ENCODE measurements around the gene NTN1. TPM values are rescaled to one million over a fixed set of nuclear protein-coding genes. Genes with fewer than 3 reads are reported as not detected.
A peak's percentile ranks its signal among the peaks of the same experiment; 100 is the strongest.

The NTN1 gene
- total RNA-seq, 2 donors from 2014 or later: 0.59 to 1.2 TPM

DNA sequence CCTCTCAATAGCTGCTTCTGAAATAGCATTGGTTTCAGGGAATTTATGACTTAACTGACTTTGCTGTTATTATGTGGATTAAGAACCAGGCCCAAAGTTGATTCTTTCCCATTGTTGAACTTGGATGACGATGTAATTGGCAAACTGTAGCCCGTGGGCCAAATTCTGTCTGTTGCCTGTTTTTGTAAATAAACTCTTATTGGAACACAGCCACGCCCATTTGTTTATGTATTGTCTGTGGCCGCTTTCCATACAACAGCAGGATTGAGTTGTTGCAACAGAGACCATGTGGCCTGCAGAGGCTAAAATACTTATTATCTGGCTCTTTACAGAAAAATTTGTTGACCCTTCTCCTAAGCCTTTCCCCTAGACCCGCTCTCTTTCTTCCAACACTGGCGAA lies 31.6 kb downstream of the NTN1 start:
- Mint-ChIP-seq H3K27ac (no peak overlapping the region), H3K36me3 (peaks cover 0 to 5% of the 10 kb centered on the region in 2 donors), H3K9me3 (peaks cover 0 to 4% of the 10 kb centered on the region in 2 donors)
- ATAC-seq (no peak), DNase-seq (ENCODE audit: low spot score in 2 of 2) (no peak)

DNA sequence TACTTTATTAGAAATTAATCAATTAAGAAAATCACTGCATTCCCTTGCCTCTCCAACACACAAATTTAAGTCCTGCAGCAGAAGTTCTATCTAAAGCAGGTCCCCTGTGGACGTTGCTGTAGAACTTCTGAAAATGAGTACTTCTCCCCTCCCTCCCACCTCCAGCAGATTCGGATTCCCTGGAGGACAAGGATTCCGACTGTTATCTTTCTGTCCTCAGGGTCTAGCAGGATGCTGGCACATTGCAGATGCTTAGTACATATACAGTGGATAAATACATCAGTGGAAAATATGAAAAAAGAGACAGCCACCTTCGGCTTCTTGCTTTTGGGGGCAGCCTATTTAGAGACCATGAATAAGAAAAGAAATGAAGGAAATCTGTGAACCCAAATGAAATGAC lies 32.1 kb downstream of the NTN1 start:
- Mint-ChIP-seq H3K36me3 (peaks cover 0 to 5% of the 10 kb centered on the region in 2 donors), H3K27ac (no peak overlapping the region), H3K9me3 (peaks cover 0 to 4% of the 10 kb centered on the region in 2 donors)
- ATAC-seq (no peak), DNase-seq (ENCODE audit: low spot score in 2 of 2) (no peak)

GRCh38 chr17:9054126-9054975 lies 33.0 kb downstream of the NTN1 start:
- H3K36me3 Mint-ChIP-seq: peaks cover 0 to 5% of the 10 kb centered on the region in 2 donors
- DNase-seq (ENCODE audit: low spot score in 2 of 2) (no peak), ATAC-seq (no peak)
- H3K9me3 Mint-ChIP-seq: peaks cover 0 to 4% of the 10 kb centered on the region in 2 donors
- H3K27ac Mint-ChIP-seq: no peak overlapping the region

DNA sequence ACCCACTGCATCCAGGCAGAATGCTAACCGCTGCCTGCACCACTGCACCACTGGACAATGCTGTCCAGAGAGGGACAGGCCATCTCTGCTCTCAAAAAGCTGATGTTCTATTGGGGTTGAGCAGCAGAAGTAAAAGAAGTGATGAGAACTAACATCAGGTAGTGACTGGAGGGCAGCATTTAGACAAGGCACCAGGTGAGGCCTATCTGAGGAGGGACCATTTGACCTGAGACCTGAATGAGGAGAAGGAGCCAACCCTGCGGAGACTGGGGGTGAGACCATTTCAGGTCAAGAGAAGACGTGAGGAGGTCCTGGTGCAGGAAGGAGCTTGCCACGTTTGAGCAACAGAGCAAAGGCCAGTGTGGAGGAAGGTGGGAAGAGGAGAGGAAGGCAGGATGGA lies 34.0 kb downstream of the NTN1 start:
- ATAC-seq (no peak), DNase-seq (ENCODE audit: low spot score in 2 of 2) (no peak)
- H3K9me3 Mint-ChIP-seq: peaks cover 0 to 4% of the 10 kb centered on the region in 2 donors
- peaks cover 0 to 5% of the 10 kb centered on the region in 2 donors for H3K36me3 Mint-ChIP-seq
- H3K27ac Mint-ChIP-seq: peak overlapping the region in 1 of 2 donors; percentile 52

- no peak for ATAC-seq
- no peak for DNase-seq (ENCODE audit: low spot score in 2 of 2)
- Mint-ChIP-seq H3K36me3 (peaks cover 0 to 5% of the 10 kb centered on the region in 2 donors), H3K9me3 (peaks cover 0 to 4% of the 10 kb centered on the region in 2 donors), H3K27ac (no peak overlapping the region)
Observed at GRCh38 chr17:9056566-9056965, 35.3 kb downstream of the NTN1 start.

GRCh38 chr17:9057310-9057709 lies 36.0 kb downstream of the NTN1 start:
- ATAC-seq (no peak), DNase-seq (ENCODE audit: low spot score in 2 of 2) (no peak)
- Mint-ChIP-seq H3K27ac (no peak overlapping the region), H3K36me3 (peaks cover 0 to 5% of the 10 kb centered on the region in 2 donors), H3K9me3 (peaks cover 0 to 4% of the 10 kb centered on the region in 2 donors)

DNA sequence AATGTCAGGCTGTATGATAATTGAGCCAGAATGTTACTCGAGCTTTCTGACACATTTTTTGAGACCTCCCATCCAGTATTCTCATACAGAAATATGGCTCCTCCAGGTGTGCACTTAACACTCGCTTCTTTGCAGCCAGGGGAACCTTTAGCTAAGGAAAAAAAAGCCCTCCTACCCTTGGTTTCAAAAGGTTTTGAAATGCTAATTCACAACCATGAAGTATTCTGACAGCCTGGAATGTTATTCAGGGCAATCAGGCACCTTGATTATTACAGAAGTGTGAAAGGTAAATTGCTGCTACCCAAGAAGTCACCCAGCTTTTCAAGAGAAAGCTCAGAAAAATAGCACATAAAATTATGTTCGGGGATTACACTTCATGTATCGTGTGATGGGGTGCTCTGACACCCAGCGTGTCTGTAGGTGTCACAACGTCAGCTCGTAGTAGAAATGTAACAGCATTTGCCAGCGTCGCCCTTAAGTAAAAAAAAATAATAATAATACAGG lies 41.1 kb downstream of the NTN1 start:
- H3K27ac Mint-ChIP-seq: no peak overlapping the region
- DNase-seq (ENCODE audit: low spot score in 2 of 2): no peak
- ATAC-seq: no peak
- no peaks in the 10 kb centered on the region for H3K9me3 Mint-ChIP-seq
- H3K36me3 Mint-ChIP-seq: no peaks in the 10 kb centered on the region

DNA sequence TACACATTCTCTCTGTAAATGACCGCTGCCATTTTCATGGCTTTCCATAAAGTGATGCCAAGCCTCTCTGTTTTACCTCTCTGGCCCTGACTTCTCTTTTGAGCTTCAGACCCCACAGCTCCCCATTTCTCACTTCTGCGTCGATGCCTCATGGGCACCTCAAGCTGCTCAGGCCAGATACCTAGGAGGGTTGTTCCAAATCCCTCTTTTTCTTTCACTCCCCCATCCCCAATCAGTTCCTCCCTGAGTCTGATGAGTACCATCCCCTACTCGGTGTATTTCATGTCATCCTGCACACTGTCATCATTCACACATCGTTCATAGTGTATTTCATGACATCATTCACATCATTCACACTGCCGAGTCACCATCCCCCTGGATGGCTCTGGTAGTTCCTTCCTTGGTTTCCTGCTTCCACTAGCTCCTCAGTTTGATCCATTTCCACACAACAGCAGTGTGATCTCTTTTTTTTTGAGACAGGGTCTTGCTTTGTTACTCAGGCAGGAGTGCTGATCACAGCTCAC lies 43.1 kb downstream of the NTN1 start:
- Mint-ChIP-seq H3K27ac (no peak overlapping the region), H3K9me3 (no peaks in the 10 kb centered on the region), H3K36me3 (no peaks in the 10 kb centered on the region)
- ATAC-seq: no peak
- DNase-seq (ENCODE audit: low spot score in 2 of 2): no peak

DNA sequence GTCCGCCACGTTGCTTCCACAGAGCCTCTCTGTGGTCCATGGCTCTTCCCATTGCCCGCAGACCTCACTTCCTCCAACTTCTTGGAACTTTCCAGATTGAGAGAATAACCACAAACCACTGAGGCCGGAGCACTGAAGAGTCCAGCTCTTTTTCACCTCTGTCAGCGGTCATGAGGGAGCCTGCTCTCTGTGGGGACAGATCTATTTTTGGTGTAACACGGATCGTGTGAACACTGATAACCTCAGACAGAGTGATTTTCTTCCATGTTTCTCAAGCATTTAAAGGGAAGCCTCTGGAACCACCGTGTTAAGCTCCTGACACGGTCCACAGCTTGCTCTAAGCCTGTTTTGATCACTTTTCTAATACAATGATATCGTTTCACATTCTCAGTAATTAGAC lies 49.7 kb downstream of the NTN1 start:
- H3K36me3 Mint-ChIP-seq: no peaks in the 10 kb centered on the region
- no peak overlapping the region for H3K27ac Mint-ChIP-seq
- DNase-seq (ENCODE audit: low spot score in 2 of 2): no peak
- no peak for ATAC-seq
- H3K9me3 Mint-ChIP-seq: no peaks in the 10 kb centered on the region

GRCh38 chr17:9071811-9072498 lies 50.6 kb downstream of the NTN1 start:
- H3K27ac Mint-ChIP-seq: no peak overlapping the region
- H3K36me3 Mint-ChIP-seq: no peaks in the 10 kb centered on the region
- ATAC-seq: no peak
- no peak for DNase-seq (ENCODE audit: low spot score in 2 of 2)
- H3K9me3 Mint-ChIP-seq: no peaks in the 10 kb centered on the region

- no peaks in the 10 kb centered on the region for H3K36me3 Mint-ChIP-seq
- no peak for DNase-seq (ENCODE audit: low spot score in 2 of 2)
- H3K27ac Mint-ChIP-seq: no peak overlapping the region
- no peak for ATAC-seq
- no peaks in the 10 kb centered on the region for H3K9me3 Mint-ChIP-seq
Observed at GRCh38 chr17:9072696-9073339, 51.5 kb downstream of the NTN1 start.

DNA sequence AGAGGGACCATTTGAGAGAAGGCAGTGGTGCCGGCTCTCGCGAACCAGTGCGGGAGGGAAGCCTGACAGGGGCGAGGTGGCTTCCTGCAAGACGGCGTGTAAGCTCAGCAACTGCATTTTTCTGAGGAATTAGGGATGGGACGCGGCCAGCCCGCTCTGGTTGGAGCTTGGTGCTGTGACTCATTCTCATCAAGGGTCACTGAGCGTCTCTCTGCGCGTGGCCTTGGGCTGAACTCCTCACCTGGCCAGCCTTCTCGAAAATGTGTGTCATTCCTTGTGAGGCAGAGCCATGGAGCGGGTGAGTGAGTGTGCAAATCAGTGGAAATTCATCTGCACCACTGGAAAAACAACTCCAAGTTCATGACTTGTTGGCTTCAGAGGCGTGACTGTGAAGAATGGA lies 52.8 kb downstream of the NTN1 start:
- H3K9me3 Mint-ChIP-seq: no peaks in the 10 kb centered on the region
- DNase-seq (ENCODE audit: low spot score in 2 of 2): no peak
- H3K27ac Mint-ChIP-seq: no peak overlapping the region
- ATAC-seq: no peak
- H3K36me3 Mint-ChIP-seq: no peaks in the 10 kb centered on the region

GRCh38 chr17:9079461-9080103 lies 58.3 kb downstream of the NTN1 start:
- peak overlapping the region in 1 of 2 donors; percentile 57 for H3K27ac Mint-ChIP-seq
- DNase-seq (ENCODE audit: low spot score in 2 of 2) (no peak), ATAC-seq (no peak)
- H3K9me3 Mint-ChIP-seq: peaks cover 5 to 7% of the 10 kb centered on the region in 2 donors
- peaks cover 0 to 6% of the 10 kb centered on the region in 2 donors for H3K36me3 Mint-ChIP-seq

DNA sequence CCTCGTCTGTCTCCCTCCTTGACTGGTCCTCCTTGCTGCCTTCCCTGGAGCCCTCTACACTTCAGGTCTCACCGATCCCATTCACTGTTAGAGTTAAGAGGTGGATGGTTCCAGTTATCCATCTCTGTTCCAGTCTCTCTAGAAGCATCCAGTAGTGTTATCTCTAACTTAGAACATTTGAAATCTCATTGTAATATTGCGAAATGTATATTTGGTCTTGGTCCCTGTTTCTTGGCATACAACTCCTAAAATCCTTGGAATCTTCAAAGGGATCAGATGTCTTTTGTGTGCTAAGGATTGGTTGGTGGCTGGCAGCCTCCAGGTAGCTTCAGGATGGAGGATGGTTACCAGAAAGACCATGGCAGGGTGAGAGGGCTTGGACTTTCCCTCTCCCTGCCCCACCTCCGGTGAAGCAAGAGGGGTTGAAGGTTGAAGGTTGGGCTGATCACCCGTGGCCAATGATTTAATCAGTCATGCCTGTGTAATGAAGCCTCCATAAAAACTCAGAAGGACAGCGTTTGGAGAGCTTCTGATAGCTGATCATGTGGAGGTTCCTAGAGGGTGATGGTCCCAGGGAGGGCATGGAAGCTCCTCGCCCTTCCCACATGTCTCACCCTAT lies 59.1 kb downstream of the NTN1 start:
- Mint-ChIP-seq H3K27ac (peak overlapping the region in 1 of 2 donors; percentile 57), H3K36me3 (peaks cover 0 to 6% of the 10 kb centered on the region in 2 donors), H3K9me3 (peaks cover 5 to 7% of the 10 kb centered on the region in 2 donors)
- DNase-seq (ENCODE audit: low spot score in 2 of 2) (no peak), ATAC-seq (no peak)

GRCh38 chr17:9080983-9081382 lies 59.7 kb downstream of the NTN1 start:
- H3K9me3 Mint-ChIP-seq: peaks cover 5 to 7% of the 10 kb centered on the region in 2 donors
- no peak overlapping the region for H3K27ac Mint-ChIP-seq
- ATAC-seq: no peak
- no peak for DNase-seq (ENCODE audit: low spot score in 2 of 2)
- peaks cover 0 to 6% of the 10 kb centered on the region in 2 donors for H3K36me3 Mint-ChIP-seq

GRCh38 chr17:9086577-9086976 lies 65.3 kb downstream of the NTN1 start:
- Mint-ChIP-seq H3K27ac (no peak overlapping the region), H3K36me3 (no peaks in the 10 kb centered on the region), H3K9me3 (no peaks in the 10 kb centered on the region)
- DNase-seq (ENCODE audit: low spot score in 2 of 2): no peak
- no peak for ATAC-seq

All from activated naive CD4-positive, alpha-beta T cell treated with anti-CD3 and anti-CD28 coated beads, Interleukin-2, amount 50 U/mL, for 72 hours (primary cell).